ENCODE measurements around the gene STX8.

The STX8 gene

DNA sequence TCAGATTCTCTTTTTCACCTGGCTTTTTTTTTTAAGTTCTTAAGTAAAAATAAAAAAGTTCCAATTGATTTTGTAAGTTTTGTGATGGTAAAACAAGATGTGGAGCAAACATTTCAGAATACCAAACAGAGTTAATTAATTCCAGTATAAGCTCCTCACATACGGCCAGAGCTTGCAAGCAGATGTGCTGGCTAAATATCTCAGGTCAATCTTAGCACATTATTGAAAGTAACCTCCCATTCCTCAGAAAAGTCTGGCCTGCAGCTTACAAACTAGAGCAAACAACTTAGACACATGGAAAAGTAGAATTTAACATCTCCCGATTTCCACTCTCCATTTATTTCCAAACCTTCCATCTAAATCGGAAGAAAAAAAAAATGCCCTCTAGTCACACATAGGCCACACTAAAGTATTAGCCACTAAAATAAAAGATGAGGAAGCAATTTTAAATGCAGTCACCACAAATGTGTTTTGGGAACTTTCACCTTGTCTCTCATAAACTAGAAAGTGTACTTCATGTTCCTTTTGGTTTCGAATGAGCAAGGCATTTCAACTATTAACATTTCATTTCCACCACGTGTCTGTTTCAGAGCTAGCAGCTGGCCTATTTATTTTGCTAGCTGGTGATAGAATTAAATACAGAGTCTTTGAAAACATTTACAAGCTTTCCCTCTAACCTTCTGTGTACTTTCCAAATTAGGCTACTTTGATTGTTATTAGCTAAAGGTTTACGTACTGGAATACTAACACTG is 143.3 kb downstream of the STX8 start:
- TF ChIP-seq, protein P1, sequence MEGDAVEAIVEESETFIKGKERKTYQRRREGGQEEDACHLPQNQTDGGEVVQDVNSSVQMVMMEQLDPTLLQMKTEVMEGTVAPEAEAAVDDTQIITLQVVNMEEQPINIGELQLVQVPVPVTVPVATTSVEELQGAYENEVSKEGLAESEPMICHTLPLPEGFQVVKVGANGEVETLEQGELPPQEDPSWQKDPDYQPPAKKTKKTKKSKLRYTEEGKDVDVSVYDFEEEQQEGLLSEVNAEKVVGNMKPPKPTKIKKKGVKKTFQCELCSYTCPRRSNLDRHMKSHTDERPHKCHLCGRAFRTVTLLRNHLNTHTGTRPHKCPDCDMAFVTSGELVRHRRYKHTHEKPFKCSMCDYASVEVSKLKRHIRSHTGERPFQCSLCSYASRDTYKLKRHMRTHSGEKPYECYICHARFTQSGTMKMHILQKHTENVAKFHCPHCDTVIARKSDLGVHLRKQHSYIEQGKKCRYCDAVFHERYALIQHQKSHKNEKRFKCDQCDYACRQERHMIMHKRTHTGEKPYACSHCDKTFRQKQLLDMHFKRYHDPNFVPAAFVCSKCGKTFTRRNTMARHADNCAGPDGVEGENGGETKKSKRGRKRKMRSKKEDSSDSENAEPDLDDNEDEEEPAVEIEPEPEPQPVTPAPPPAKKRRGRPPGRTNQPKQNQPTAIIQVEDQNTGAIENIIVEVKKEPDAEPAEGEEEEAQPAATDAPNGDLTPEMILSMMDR (IDR thresholded peaks at IDR 0.05; ENCODE audit: borderline replicate concordance, control extremely low read depth, extremely low read depth, insufficient read depth, missing control alignments), result no peak
- in situ Hi-C loops (cut with MboI; ENCODE audit: low sequenced_read_pairs, unreplicated experiment), result no loop called here
- peak; percentile 65 for DNase-seq (ENCODE audit: low spot score)

DNA sequence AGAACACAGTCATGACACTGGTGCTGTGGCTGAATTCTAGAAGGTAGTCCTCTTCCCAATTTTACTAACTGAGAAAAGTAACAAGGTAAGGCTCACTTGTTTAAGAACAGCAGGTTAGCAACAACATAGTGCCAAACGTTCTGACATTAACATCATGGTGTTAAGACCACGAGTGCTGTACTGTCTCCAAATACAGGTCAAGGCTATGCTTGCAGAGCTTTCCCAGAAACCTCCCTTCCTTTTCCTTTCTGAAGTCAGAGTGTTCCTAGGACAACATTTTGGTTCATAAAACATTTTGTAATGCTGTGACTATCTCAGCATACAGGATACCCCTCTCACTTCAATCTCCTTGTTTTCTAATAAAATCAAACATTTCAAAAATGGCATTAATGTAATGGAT is 144.0 kb downstream of the STX8 start:
- DNase-seq (ENCODE audit: low spot score), result no peak
- TF ChIP-seq, protein P1 (IDR thresholded peaks at IDR 0.05; ENCODE audit: borderline replicate concordance, control extremely low read depth, extremely low read depth, insufficient read depth, missing control alignments), result no peak
- in situ Hi-C loops (cut with MboI; ENCODE audit: low sequenced_read_pairs, unreplicated experiment), result no loop called here

DNA sequence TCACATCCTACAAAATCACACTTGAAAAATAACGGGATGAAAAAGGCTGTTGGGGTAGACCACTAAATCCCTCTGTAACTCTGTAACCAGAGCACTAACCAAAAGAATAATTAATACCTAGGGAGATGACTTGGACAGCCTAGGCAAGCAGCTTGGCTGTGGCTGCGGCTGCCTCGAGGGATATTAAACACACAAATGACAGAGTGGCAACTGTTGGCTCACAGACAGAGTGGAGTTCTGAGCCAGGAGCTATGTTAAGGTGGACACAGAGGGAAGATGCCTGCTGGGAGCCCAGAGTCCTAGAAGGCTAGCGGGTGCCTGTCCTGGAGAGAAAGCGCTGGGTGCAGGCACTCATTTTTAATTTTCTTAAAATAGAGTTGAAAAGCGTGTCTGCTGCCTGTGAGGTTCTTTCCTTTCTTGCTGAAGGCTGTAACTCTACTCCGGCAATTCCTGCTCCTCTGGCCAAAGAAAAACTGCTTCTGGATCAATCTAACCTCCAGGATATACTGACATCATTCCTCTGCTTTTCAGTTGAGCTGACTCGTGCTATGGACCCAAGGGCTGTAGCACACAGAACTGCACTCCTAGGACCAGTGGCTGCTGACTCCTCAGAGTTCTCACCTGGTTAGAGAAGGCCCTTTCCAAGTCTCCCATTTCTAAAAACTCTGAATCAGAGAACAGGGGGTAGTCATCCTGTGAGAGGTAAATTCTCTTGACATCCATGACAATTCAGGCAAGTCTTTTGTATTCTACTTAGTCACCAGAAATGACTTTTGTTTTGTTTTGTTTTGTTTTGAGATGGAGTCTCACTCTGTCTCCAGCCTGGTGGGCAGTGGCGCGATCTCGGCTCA is 147.9 kb downstream of the STX8 start:
- DNase-seq (ENCODE audit: low spot score), result no peak
- in situ Hi-C loops (cut with MboI; ENCODE audit: low sequenced_read_pairs, unreplicated experiment), result no loop called here

DNA sequence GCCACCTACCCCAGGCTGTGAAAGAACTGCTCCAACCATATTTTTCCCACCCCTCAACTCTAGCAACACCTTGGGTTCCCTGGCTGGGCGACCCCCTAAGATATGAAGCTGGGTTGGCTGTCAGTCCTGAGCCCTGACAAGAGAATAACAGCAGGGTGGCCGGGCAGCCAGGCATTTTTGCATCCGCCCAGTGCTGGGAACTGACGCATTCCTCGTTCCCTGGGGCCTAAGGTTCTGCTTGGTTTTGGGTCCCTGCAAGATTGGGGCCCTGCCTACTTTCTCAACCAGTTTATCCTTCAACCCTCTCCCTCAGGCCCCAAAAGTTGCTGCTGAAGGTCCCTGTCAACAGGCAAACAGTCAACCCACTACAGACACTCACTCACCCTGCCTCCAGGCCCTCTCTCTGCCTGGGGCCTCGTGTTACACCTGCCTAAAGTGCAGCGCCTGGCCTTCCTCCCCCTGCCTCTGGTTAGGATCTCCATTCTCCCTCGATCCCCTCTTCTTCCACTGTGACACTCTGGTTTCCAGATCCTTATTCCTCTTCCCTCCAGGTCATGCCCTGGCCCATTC is 151.5 kb downstream of the STX8 start:
- no peak for DNase-seq (ENCODE audit: low spot score)
- TF ChIP-seq, protein P1 (IDR thresholded peaks at IDR 0.05; ENCODE audit: borderline replicate concordance, control extremely low read depth, extremely low read depth, insufficient read depth, missing control alignments), result no peak
- in situ Hi-C loops (cut with MboI; ENCODE audit: low sequenced_read_pairs, unreplicated experiment), result no loop called here

More for the DNA sequence above, 147.9 kb downstream of the STX8 start:
- TF ChIP-seq, protein P1 (IDR thresholded peaks at IDR 0.05; ENCODE audit: borderline replicate concordance, control extremely low read depth, extremely low read depth, insufficient read depth, missing control alignments), result no peak

DNA sequence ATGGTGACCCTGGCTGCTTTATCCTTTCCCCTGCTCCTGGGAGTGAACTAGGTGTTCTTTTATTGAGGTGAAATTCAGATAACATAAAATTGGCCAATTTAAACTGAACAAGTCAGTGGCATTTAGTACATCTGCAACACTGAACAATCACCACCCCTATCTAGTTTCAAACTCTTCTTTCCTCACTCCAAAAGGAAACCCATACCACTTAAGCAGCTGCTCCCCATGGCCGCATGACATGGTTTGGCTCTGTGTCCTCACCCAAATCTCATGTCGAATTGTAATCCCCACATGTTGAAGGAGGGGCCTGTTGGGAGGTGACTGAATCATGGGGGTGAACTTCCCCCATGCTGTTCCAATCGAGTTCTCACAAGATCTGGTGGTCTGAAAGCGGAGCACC is 154.1 kb downstream of the STX8 start:
- in situ Hi-C loops (cut with MboI; ENCODE audit: low sequenced_read_pairs, unreplicated experiment), result no loop called here
- TF ChIP-seq, protein P1 (IDR thresholded peaks at IDR 0.05; ENCODE audit: borderline replicate concordance, control extremely low read depth, extremely low read depth, insufficient read depth, missing control alignments), result no peak
- DNase-seq (ENCODE audit: low spot score), result no peak

DNA sequence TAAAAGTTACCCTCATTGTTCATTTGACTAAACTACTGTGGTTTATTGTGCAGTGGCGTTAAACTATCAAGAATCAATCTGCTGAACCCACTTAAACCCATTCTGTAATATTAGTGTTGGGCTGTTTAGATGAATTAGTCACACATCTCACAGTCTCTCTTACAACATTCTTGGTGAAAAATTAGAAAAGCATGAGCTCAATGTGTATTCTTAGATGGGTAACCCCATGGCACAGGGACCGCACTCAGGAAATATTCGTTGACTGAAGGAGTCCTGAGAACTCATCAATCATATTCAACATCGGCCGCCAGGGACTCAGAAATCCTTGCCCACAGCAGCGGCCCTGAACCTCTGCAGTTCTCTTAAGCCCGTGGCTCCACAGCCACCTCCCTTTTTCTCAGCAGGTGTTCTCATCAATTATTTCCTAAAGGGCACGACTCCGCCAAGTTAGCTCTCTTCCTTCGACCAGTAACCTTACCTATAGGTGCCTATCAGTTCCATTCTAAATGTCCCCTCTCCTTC is 155.6 kb downstream of the STX8 start:
- no peak for DNase-seq (ENCODE audit: low spot score)
- in situ Hi-C loops (cut with MboI; ENCODE audit: low sequenced_read_pairs, unreplicated experiment), result no loop called here
- TF ChIP-seq, protein P1 (IDR thresholded peaks at IDR 0.05; ENCODE audit: borderline replicate concordance, control extremely low read depth, extremely low read depth, insufficient read depth, missing control alignments), result no peak
